Measurements from ENCODE around the gene SLC6A19.

DNA sequence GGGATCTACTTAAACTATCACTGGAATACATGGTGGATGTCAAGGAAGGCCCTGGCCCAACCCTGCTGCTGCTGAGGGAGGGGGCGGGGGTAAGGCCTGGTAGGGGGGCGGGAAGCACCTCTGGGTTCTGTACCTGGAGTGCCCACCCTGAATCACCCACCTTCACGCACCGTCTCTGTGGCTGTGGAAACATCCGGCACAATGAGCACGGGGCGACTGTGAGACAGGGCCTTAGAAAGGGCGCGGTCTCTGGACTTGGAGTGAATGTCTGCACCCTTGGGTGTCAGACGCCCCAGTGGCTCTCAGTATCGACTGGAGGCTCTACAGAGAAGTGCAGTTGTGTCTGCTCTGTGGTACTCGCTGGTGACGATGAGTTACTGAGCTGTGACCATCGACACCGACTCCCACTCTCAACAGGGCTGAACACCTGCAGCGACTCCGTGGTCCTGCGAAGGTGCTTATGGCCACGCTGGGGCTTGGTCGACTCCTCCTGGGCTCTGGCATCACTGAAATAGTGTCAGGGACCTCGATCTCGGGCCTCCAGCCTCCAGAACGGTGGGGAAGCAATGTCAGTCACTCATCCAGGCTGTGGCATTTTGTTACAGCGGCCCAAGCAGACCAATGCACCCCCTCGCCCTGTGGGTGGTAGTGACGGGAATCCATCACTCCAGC lies 25.5 kb upstream of the SLC6A19 start:
- no peak for TF ChIP-seq GATA2 (IDR thresholded peaks at IDR 0.05; ENCODE audit: low read depth, low read length)
- TF ChIP-seq GATA3 (IDR thresholded peaks at IDR 0.05; ENCODE audit: low read depth, low read length), result no peak
